Measurements from ENCODE around the gene NAA40. TPM values are rescaled to one million over a fixed set of nuclear protein-coding genes. Genes with fewer than 3 reads are reported as not detected.
"Not testable (repeated sequence)": the region's sequence is repeated elsewhere in the genome, so short reads cannot be mapped to it uniquely, and the experiment has no call there.

The NAA40 gene
- total RNA-seq, 1 donor from 2014 or later, result 9.8 TPM

DNA sequence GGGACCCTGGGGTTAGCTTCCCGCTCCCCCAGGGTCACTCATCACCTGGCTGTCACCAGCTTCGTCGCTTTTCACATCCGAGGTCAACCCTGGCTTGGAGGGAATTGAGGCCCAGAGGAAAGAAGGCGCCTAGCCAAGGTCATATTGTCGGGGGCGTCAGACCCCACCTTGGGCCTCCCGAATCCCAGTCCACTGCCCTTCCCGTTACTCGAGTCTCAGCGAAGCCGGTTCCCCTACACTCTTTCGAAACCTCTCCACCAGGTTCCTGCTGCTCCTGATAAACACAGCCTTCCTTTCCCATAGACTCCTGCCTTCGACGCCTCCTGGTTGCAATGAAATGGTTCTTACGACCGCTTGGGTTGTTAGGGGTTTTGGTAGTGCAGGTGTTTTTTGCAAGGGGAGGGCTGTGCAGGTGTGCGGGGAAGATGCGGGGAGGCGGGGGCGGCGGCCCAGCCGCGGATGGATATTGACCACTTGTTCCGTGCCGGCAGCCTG, 642 bp downstream of the NAA40 start:
- no peak for DNase-seq

DNA sequence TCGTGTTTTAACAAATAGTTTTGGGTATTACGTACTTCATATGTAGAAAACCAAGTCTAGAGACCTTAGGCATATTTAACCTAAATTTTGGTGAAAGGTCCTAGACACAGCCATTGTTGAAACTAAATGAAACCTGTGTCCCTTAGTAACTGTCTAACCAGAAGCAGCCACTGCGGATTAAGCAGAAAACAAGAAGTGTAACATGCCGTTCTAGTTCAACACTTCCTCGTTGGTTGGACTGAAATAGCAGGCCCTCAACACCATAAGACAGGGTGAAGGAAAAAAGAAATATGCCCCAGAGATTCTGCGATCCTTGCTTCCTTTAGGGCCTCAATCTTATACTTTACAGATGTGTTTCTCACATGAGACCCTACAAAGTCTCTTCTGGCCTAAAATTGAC, 2.0 kb downstream of the NAA40 start:
- DNase-seq, result no peak

GRCh38 chr11:63941901-63942300, 3.1 kb downstream of the NAA40 start:
- DNase-seq, result no peak

GRCh38 chr11:63942803-63943202, 4.0 kb downstream of the NAA40 start:
- no peak for DNase-seq

GRCh38 chr11:63944987-63945386, 6.2 kb downstream of the NAA40 start:
- DNase-seq, result no peak

GRCh38 chr11:63945477-63946163, 6.8 kb downstream of the NAA40 start:
- DNase-seq, result peak; percentile 53

- no peak for DNase-seq
These were observed 13.2 kb downstream of the NAA40 start for GRCh38 chr11:63951779-63952536.

DNA sequence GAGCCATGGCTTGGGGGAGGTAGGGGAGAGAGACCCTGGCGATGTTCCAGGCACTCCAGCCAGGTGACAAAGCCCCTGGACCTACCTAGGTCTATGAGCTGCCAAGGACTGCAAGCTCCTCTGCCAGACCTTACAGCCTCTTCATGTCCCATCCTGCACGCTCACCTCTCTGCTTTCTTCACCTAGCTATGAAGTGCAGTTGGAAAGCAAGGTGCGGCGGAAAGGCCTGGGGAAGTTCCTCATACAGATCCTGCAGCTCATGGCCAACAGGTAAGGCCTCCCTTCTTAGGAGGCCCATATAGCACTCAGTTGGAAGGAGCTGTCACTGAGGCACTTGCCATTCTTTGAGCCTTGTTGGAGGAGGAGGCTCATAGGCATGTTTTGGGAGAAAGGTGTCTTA, 13.8 kb downstream of the NAA40 start:
- no peak for DNase-seq

DNA sequence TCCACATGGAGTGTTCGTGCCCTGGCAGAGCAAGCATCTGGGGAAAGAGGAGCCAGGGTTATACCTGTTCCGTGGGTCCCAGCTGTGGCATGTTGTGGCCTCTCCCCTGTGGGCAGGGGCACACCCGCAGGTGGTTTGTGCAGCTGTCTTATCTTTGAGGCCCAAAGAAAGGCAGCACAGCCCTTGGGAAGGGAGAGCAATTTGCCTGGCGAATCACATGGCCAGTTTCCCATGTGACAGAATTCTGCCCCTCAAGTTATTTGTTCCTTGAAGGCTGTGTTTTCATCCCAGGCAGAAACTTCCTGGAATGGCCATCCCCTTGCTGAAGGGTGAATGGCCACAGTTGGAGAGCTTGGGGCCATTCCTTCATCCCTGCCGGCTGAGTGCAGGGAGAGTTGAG, 19.2 kb downstream of the NAA40 start:
- no peak for DNase-seq

DNA sequence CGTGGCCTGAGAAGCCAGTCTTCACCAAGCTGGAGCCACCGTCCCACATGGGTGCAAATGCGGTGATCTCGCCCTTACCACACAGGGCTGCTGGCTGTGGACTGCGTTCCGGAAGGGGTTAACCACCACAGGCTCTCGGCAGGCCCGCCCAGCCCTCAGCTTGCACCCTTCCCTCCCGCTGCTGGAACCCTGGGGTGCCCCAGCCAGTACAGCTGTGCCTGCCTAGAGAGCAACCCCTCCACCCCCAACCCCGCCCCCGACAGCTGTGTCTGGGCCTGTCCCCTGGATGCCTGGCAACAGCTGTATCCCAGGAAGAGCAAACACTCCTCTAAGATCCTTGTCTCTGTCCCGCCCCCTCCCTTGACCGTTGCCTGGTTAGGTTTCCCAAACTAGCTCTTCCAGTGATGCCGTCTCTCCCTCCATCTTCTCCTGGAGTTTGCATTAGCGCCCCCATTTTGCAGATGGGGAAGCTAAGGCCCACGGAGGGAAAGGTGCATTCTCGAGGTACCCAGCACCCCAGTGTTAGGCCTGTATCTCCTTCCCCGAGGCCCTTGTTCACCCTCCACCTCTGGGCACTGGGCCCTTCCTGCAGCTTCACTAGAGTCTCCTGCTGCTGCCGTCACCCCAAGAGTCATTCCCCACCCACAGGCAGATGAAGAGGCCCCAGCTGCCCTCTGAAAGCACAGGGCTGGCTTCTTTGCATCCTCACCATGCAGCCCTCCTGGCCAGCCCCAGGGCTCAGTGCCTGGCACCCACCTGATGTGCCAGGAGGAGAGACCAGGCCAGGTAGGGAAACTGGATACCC, 23.0 kb downstream of the NAA40 start:
- no peak for DNase-seq

DNA sequence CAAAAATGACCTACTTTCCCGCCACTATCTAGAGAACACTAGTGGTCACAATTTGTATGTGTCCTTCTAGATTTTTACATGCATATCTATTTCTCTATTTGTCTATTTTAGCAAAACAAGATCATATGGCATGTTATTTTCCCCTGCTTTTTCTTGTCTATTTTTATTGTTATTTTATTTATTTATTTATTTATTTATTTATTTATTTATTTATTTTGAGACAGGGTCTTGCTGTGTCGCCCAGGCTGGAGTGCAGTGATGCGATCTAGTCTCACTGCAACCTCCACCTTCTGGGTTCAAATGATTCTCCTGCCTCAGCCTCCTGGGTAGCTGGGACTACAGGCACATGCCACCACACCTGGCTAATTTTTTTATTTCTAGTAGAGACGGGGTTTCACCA, 25.1 kb downstream of the NAA40 start:
- DNase-seq, result not testable (repeated sequence)

GRCh38 chr11:63966444-63966843, 27.6 kb downstream of the NAA40 start:
- DNase-seq, result no peak

DNA sequence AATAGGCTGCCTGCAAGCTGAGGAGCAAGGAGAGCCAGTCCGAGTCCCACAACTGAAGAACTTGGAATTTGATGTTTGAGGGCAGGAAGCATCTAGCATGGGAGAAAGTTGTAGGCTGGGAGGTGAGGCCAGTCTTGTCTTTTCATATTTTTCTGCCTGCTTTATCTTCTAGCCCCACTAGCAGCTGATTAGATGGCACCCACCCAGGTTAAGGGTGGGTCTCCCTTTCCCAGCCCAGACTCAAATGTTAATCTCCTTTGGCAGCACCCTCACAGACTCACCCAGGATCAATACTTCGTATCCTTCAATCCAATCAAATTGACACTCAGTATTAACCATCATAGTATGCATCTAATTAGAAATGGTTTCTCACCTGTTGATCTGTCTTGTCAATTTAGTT, 30.7 kb downstream of the NAA40 start:
- no peak for DNase-seq

- no peak for DNase-seq
These were observed 32.1 kb downstream of the NAA40 start for GRCh38 chr11:63970902-63971301.

- DNase-seq, result not testable (repeated sequence)
These were observed 35.1 kb downstream of the NAA40 start for GRCh38 chr11:63973912-63974258.

- DNase-seq, result peak; percentile 97
These were observed 35.7 kb downstream of the NAA40 start, which contains the start of gene COX8A for GRCh38 chr11:63974259-63975143. Gene COX8A, plus strand, starts transcription at chr11:63974620. Its CDS starts 61 bp downstream, at chr11:63974681.

DNA sequence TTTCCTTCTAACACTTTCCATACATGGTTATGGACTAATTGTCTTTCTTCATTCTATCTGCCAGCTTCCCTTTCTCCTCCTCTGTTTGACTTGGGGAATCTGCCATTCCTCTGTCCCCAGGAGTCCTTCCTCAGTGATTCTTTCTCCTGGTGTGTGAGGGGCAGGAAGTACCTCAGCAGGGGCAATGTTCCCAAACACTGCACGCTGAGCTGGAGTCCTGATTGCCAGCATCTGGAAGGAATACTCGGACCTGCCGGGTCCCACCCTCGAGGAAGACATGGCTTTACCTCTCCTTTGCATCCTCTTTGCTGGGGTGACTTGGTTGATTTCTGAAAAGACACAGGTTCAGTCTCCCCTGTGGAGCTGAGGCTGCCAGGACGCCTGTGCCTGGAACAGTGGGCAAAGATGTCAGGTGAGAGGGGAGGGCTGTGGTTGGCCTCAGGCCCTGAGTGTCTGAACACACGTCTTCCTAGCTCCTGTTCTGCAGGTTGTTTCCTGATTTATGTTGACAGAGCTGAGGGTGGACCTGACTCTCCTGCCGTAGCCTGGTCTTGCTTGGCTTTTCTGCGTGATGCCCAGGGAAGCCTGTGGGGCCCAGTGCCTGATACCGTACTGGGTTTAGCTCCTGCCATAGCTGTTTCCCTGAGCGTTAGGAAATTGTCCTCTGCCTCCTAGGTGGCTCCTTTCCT, 39.9 kb downstream of the NAA40 start:
- no peak for DNase-seq

DNA sequence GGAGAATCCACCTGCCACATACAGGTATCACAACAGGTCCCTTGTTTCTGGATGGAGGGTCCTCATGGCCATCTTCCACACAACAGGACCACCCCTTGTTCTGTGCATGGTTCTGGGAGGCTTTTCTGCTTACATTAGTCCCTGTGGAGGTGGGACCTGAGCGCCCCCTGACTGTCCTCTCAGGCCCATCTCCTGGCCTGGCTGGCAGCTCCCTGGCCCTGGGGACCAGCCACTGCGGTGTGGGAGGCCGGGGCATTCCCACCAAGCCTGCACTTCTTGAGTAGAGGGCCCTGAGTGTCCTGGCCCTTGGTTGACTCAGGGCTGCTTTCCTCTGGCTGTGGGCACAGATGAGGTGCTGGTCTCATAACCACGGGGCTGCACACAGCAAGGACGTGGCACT, 40.6 kb downstream of the NAA40 start:
- DNase-seq, result no peak

GRCh38 chr11:63985812-63986155, 47.0 kb downstream of the NAA40 start:
- no peak for DNase-seq

DNA sequence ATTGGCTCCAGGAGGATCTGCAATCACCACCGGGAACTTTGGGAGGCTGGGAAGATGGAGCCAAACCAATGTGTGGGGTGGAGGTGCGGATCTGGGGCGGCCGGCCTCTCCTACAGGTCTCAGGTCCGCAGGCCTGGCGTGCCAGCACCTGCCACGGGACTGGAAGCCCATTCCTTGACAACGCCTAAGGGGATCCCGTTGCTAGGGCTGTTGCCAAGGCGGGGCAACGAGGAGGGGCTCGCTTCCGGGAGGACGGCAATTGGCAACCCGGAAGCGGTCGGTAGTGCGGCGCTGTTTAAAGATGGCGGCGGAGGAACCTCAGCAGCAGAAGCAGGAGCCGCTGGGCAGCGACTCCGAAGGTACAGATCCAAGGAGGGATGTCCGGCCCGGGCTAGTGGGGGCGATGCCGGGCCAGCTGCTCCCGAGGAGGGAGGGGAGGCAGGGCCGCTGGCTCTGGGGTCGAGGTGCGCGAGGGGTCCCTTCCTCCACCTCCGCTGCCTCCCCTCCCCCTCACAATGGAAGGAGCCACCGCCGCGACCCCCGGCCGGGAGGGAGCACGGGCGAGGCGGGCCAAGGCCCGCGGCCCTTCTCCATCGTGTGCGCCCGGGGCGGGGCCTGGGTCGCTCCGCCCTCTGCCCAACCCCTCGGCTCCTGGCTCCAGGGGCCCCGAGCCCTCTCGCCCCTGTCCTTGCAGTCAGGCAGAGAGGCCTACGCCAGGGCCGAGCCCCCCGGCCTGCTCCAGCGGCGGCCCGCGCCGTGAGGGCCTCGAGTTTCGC, 47.5 kb downstream of the NAA40 start, which contains the start of gene OTUB1:
Gene OTUB1 (plus strand): TSS at position 283 of the 776 bp plus-strand sequence. CDS start 19 bp downstream, at position 302.
- DNase-seq, result peak; percentile 88
